ENCODE results near the gene BNC2. TPM values are rescaled to one million over a fixed set of nuclear protein-coding genes. Genes with fewer than 3 reads are reported as not detected.
"Not testable (repeated sequence)": the region's sequence is repeated elsewhere in the genome, so short reads cannot be mapped to it uniquely, and the experiment has no call there.

The BNC2 gene
- total RNA-seq, 4 donors from 2014 or later, result 20.5 to 55.4 (median 26.2) TPM

- in situ Hi-C loops (cut with MboI; ENCODE audit: low pct_ligation_motif_present in 1 of 4, low pct_unique_long_range_greater_than_20kb in 1 of 4, low sequenced_read_pairs in 3 of 4), result no loop called here
- DNase-seq, result no peak
- no peaks in the 10 kb centered on the region for H3K27me3 ChIP-seq
- 77 to 83% methylated on average over 1 of the region's 1 CpG for WGBS, 2 donors (ENCODE audit: low coverage in 1 of 2)
- TF ChIP-seq POLR2A (IDR thresholded peaks at IDR 0.05) (no peak), POLR2AphosphoS5 (IDR thresholded peaks at IDR 0.05) (no peak), CTCF (IDR thresholded peaks at IDR 0.05) (no peak)
- peaks cover 0 to 15% (median 6%) of the 10 kb centered on the region in 4 donors for H3K4me1 ChIP-seq
- H3K4me3 ChIP-seq, result no peak overlapping the region
- intact Hi-C loops (cut with DNase I; ENCODE audit: low total_unique reads), result no loop called here
- no peak overlapping the region for H3K27ac ChIP-seq
- H3K9me3 ChIP-seq, result no peaks in the 10 kb centered on the region
- no peaks in the 10 kb centered on the region for H3K36me3 ChIP-seq
Measured at GRCh38 chr9:16542290-16542689, 328.2 kb downstream of the BNC2 start.

GRCh38 chr9:16540743-16541613 lies 329.5 kb downstream of the BNC2 start:
- H3K27me3 ChIP-seq, result no peaks in the 10 kb centered on the region
- 71 to 72% methylated on average over 1 to 7 of the region's 7 CpGs for WGBS, 2 donors (ENCODE audit: low coverage in 1 of 2)
- no peak for DNase-seq
- H3K4me3 ChIP-seq, result no peak overlapping the region
- no peaks in the 10 kb centered on the region for H3K9me3 ChIP-seq
- H3K36me3 ChIP-seq, result no peaks in the 10 kb centered on the region
- in situ Hi-C loops (cut with MboI; ENCODE audit: low pct_ligation_motif_present in 1 of 4, low pct_unique_long_range_greater_than_20kb in 1 of 4, low sequenced_read_pairs in 3 of 4), result no loop called here
- no peak overlapping the region for H3K27ac ChIP-seq
- no peak for TF ChIP-seq EP300 (IDR thresholded peaks at IDR 0.05; ENCODE audit: low read depth)
- H3K4me1 ChIP-seq, result peaks cover 0 to 20% (median 5%) of the 10 kb centered on the region in 4 donors
- intact Hi-C loops (cut with DNase I; ENCODE audit: low total_unique reads), result no loop called here

GRCh38 chr9:16539626-16540025 lies 330.8 kb downstream of the BNC2 start:
- intact Hi-C loops (cut with DNase I; ENCODE audit: low total_unique reads); in situ Hi-C loops (cut with MboI; ENCODE audit: low pct_ligation_motif_present in 1 of 4, low pct_unique_long_range_greater_than_20kb in 1 of 4, low sequenced_read_pairs in 3 of 4); H3K4me3 ChIP-seq; H3K27ac ChIP-seq; H3K36me3 ChIP-seq; DNase-seq; H3K9me3 ChIP-seq; H3K27me3 ChIP-seq: not testable (repeated sequence)
- WGBS, 2 donors (ENCODE audit: low coverage in 1 of 2), result 80 to 100% methylated on average over 1 of the region's 1 CpG
- peaks cover 0 to 17% (median 0%) of the 10 kb centered on the region in 4 donors for H3K4me1 ChIP-seq

- Histone ChIP-seq H3K4me3 (no peak overlapping the region), H3K4me1 (peaks cover 0 to 14% (median 4%) of the 10 kb centered on the region in 4 donors), H3K9me3 (no peaks in the 10 kb centered on the region), H3K27ac (no peak overlapping the region), H3K27me3 (no peaks in the 10 kb centered on the region), H3K36me3 (no peaks in the 10 kb centered on the region)
- in situ Hi-C loops (cut with MboI; ENCODE audit: low pct_ligation_motif_present in 1 of 4, low pct_unique_long_range_greater_than_20kb in 1 of 4, low sequenced_read_pairs in 3 of 4), result no loop called here
- TF ChIP-seq EP300 (IDR thresholded peaks at IDR 0.05; ENCODE audit: low read depth), result no peak
- no peak for TF ChIP-seq POLR2A (IDR thresholded peaks at IDR 0.05)
- no peak for TF ChIP-seq POLR2AphosphoS5 (IDR thresholded peaks at IDR 0.05)
- TF ChIP-seq CTCF (IDR thresholded peaks at IDR 0.05), result no peak
- no peak for DNase-seq
- 82% methylated on average over 1 of the region's 1 CpG; no CpG with 5 or more reads in 1 of the 2 donors for WGBS, 2 donors (ENCODE audit: low coverage in 1 of 2)
- intact Hi-C loops (cut with DNase I; ENCODE audit: low total_unique reads), result no loop called here
Measured at GRCh38 chr9:16535555-16535954, 334.9 kb downstream of the BNC2 start.

- no peak for DNase-seq
- 75 to 85% methylated on average over 2 of the region's 2 CpGs for WGBS, 2 donors (ENCODE audit: low coverage in 1 of 2)
- Histone ChIP-seq H3K27ac (peak overlapping the region in 1 of 4 donors; percentile 15), H3K36me3 (no peaks in the 10 kb centered on the region), H3K4me1 (peaks cover 0 to 14% (median 4%) of the 10 kb centered on the region in 4 donors), H3K4me3 (no peak overlapping the region), H3K9me3 (no peaks in the 10 kb centered on the region), H3K27me3 (no peaks in the 10 kb centered on the region)
- intact Hi-C loops (cut with DNase I; ENCODE audit: low total_unique reads), result no loop called here
- in situ Hi-C loops (cut with MboI; ENCODE audit: low pct_ligation_motif_present in 1 of 4, low pct_unique_long_range_greater_than_20kb in 1 of 4, low sequenced_read_pairs in 3 of 4), result no loop called here
- no peak for TF ChIP-seq CTCF (IDR thresholded peaks at IDR 0.05)
- TF ChIP-seq EP300 (IDR thresholded peaks at IDR 0.05; ENCODE audit: low read depth), result no peak
- no peak for TF ChIP-seq POLR2AphosphoS5 (IDR thresholded peaks at IDR 0.05)
- no peak for TF ChIP-seq POLR2A (IDR thresholded peaks at IDR 0.05)
Measured at GRCh38 chr9:16532681-16533450, 337.6 kb downstream of the BNC2 start.
